ENCODE data around the gene ACYP2.

ACYP2 gene

DNA sequence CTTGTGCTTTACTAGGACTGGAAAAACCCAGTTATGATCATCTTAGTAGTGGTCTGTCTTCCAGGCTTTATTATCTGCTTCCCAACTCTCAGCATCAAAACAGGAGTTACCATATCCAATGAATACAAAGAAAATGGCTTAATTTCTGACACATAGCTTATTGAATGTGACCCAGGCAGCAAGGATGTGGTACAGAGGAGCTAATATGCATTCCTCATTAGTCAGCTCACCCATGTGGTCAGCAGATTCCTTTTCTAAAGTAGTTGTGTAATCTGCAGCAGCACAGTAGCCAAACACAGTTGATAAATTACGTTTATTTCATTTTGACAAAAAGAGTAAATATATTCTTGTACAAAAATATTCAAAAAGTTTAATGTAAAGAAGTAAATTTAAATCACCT lies 97.0 kb downstream of the ACYP2 start:
- Mint-ChIP-seq H3K36me3 (ENCODE audit: low read depth) (peaks cover 6% of the 10 kb centered on the region), H3K4me3 (no peak overlapping the region), H3K9me3 (peaks cover 24% of the 10 kb centered on the region), H3K27ac (no peak overlapping the region), H3K27me3 (ENCODE audit: low read depth, poor library complexity) (no peaks in the 10 kb centered on the region), H3K4me1 (no peaks in the 10 kb centered on the region)
- no peak for DNase-seq
- TF ChIP-seq, protein P1, sequence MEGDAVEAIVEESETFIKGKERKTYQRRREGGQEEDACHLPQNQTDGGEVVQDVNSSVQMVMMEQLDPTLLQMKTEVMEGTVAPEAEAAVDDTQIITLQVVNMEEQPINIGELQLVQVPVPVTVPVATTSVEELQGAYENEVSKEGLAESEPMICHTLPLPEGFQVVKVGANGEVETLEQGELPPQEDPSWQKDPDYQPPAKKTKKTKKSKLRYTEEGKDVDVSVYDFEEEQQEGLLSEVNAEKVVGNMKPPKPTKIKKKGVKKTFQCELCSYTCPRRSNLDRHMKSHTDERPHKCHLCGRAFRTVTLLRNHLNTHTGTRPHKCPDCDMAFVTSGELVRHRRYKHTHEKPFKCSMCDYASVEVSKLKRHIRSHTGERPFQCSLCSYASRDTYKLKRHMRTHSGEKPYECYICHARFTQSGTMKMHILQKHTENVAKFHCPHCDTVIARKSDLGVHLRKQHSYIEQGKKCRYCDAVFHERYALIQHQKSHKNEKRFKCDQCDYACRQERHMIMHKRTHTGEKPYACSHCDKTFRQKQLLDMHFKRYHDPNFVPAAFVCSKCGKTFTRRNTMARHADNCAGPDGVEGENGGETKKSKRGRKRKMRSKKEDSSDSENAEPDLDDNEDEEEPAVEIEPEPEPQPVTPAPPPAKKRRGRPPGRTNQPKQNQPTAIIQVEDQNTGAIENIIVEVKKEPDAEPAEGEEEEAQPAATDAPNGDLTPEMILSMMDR (IDR thresholded peaks at IDR 0.05), result no peak

- Mint-ChIP-seq H3K27me3 (ENCODE audit: low read depth, poor library complexity) (no peaks in the 10 kb centered on the region), H3K27ac (no peak overlapping the region), H3K36me3 (ENCODE audit: low read depth) (peaks cover 6% of the 10 kb centered on the region), H3K9me3 (peaks cover 24% of the 10 kb centered on the region), H3K4me3 (no peak overlapping the region), H3K4me1 (no peaks in the 10 kb centered on the region)
- TF ChIP-seq, protein P1 (IDR thresholded peaks at IDR 0.05), result no peak
- DNase-seq, result no peak
These were observed 97.7 kb downstream of the ACYP2 start for GRCh38 chr2:54213082-54213481.

- TF ChIP-seq, protein P1 (IDR thresholded peaks at IDR 0.05), result no peak
- Mint-ChIP-seq H3K36me3 (ENCODE audit: low read depth) (no peaks in the 10 kb centered on the region), H3K27ac (peak overlapping the region; percentile 45), H3K4me3 (no peak overlapping the region), H3K9me3 (peaks cover 4% of the 10 kb centered on the region), H3K27me3 (ENCODE audit: low read depth, poor library complexity) (no peaks in the 10 kb centered on the region), H3K4me1 (peaks cover 22% of the 10 kb centered on the region)
- DNase-seq, result no peak
These were observed 109.6 kb downstream of the ACYP2 start for GRCh38 chr2:54224997-54225396.

- peaks cover 26% of the 10 kb centered on the region for H3K4me1 Mint-ChIP-seq
- H3K27ac Mint-ChIP-seq, result peak overlapping the region; percentile 21
- H3K27me3 Mint-ChIP-seq (ENCODE audit: low read depth, poor library complexity), result no peaks in the 10 kb centered on the region
- DNase-seq, result no peak
- TF ChIP-seq, protein P1 (IDR thresholded peaks at IDR 0.05), result no peak
- H3K4me3 Mint-ChIP-seq, result no peak overlapping the region
- no peaks in the 10 kb centered on the region for H3K36me3 Mint-ChIP-seq (ENCODE audit: low read depth)
- H3K9me3 Mint-ChIP-seq, result peaks cover 4% of the 10 kb centered on the region
These were observed 110.8 kb downstream of the ACYP2 start for GRCh38 chr2:54226260-54226659.

DNA sequence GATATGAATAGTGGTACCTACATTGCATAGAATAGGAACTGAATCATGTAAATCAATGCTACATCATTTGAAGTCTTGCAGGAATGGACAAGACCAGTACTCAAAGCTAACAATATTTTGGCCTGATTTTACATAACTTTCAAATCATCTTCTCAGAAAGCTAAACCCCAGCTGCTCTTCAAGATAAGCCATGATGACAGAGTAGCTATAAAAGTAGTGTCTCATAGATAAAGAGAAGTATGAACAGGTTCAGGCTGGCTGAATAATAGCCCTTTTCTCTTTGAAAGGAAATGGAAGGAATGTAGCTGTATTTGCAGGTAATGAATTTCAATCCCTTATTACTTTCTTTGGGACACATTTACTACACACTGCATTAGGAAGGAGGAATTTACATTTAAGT lies 112.4 kb downstream of the ACYP2 start:
- Mint-ChIP-seq H3K9me3 (peaks cover 11% of the 10 kb centered on the region), H3K27me3 (ENCODE audit: low read depth, poor library complexity) (peaks cover 5% of the 10 kb centered on the region), H3K4me3 (no peak overlapping the region), H3K27ac (no peak overlapping the region), H3K36me3 (ENCODE audit: low read depth) (peaks cover 8% of the 10 kb centered on the region), H3K4me1 (peaks cover 26% of the 10 kb centered on the region)
- TF ChIP-seq, protein P1 (IDR thresholded peaks at IDR 0.05), result no peak
- DNase-seq, result no peak

DNA sequence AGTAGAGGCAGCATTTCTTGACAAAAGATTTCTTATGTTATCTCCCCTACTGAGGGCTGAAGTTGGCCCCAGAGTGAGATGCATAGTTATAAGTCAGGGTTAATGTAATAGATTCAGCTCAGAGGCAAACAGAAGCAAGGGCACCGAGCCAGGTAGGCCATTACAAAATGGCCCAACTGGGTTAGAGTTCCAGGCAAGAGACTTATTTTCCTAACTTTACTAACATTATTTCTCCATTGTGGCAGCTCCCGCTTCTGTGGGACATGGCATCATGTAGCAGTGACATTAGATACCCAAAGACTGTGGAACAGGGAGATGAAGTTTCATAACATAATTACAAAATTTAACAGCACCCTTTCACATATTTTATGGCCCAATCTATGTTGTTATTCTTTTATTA lies 113.5 kb downstream of the ACYP2 start:
- TF ChIP-seq, protein P1 (IDR thresholded peaks at IDR 0.05), result no peak
- H3K27me3 Mint-ChIP-seq (ENCODE audit: low read depth, poor library complexity), result peaks cover 5% of the 10 kb centered on the region
- no peak for DNase-seq
- H3K9me3 Mint-ChIP-seq, result peaks cover 13% of the 10 kb centered on the region
- peaks cover 8% of the 10 kb centered on the region for H3K36me3 Mint-ChIP-seq (ENCODE audit: low read depth)
- no peak overlapping the region for H3K27ac Mint-ChIP-seq
- peaks cover 26% of the 10 kb centered on the region for H3K4me1 Mint-ChIP-seq
- no peak overlapping the region for H3K4me3 Mint-ChIP-seq
